ENCODE results near the gene ATP2A2.

GRCh38 chr12:110347767-110348166, 66.7 kb downstream of the ATP2A2 start:
- TF ChIP-seq CTCF (IDR thresholded peaks at IDR 0.05 in 8 of 11, conservative IDR thresholded peaks at IDR 0.05 in 3 of 11): no peak
- TF ChIP-seq POLR2A (IDR thresholded peaks at IDR 0.05): no peak
